ENCODE measurements around the gene TMEM238. TPM values are rescaled to one million over a fixed set of nuclear protein-coding genes. Genes with fewer than 3 reads are reported as not detected.

TMEM238 gene
- total and polyA plus RNA-seq, 9 of the 15 experiments (the other 6 are each of a cell fraction or from before 2014, with no cell fraction given): 0.18 to 5.1 (median 1.3) TPM; not detected in 4

- TF ChIP-seq ZNF398 (CRISPR knock-in tag; IDR thresholded peaks at IDR 0.05) (no peak), NELFE (IDR thresholded peaks at IDR 0.05; ENCODE audit: insufficient read depth, insufficient read length) (no peak), CHD4 (IDR thresholded peaks at IDR 0.05; ENCODE audit: insufficient read depth, insufficient replicate concordance, low read depth, low read length, poor library complexity, severe bottlenecking) (no peak), POLR2AphosphoS5 (IDR thresholded peaks at IDR 0.05; ENCODE audit: control insufficient read depth, insufficient read depth, low read depth, low read length) (peak; percentile 49; the same call in 1 of the 2 replicates), CEBPZ (IDR thresholded peaks at IDR 0.05; ENCODE audit: borderline replicate concordance, low read depth, low read length) (no peak), DACH1 (IDR thresholded peaks at IDR 0.05; ENCODE audit: partially characterized antibody) (no peak), E2F8 (IDR thresholded peaks at IDR 0.05; ENCODE audit: low read depth, partially characterized antibody) (peak; percentile 67), CHD2 (IDR thresholded peaks at IDR 0.05; ENCODE audit: low read depth, low read length) (no peak), GABPB2 (CRISPR knock-in tag; conservative IDR thresholded peaks at IDR 0.05) (no peak), KAT7 (CRISPR knock-in tag; IDR thresholded peaks at IDR 0.05; ENCODE audit: borderline replicate concordance) (no peak), CREBBP (IDR thresholded peaks at IDR 0.05; ENCODE audit: low read depth, low read length) (no peak), CHAMP1 (IDR thresholded peaks at IDR 0.05) (no peak), ZNF717 (CRISPR knock-in tag; IDR thresholded peaks at IDR 0.05) (no peak), ZNF239 (CRISPR knock-in tag; IDR thresholded peaks at IDR 0.05) (no peak), RCOR1 (IDR thresholded peaks at IDR 0.05; ENCODE audit: borderline replicate concordance in 1 of 2, low read depth in 2 of 2, low read length in 2 of 2) (no peak; a peak in 1 of 4 replicates), RB1 (IDR thresholded peaks at IDR 0.05; ENCODE audit: low read depth) (no peak)
Measured at GRCh38 chr19:55341171-55341588, 42.9 kb downstream of the TMEM238 start (continued).

All from K562 (cell line).